ENCODE data around the gene TBC1D5. TPM values are rescaled to one million over a fixed set of nuclear protein-coding genes. Genes with fewer than 3 reads are reported as not detected.
"Not testable (repeated sequence)": the region's sequence is repeated elsewhere in the genome, so short reads cannot be mapped to it uniquely, and the experiment has no call there.

The TBC1D5 gene
- total RNA-seq, 1 experiment from 2014 or later = 38.3 TPM

DNA sequence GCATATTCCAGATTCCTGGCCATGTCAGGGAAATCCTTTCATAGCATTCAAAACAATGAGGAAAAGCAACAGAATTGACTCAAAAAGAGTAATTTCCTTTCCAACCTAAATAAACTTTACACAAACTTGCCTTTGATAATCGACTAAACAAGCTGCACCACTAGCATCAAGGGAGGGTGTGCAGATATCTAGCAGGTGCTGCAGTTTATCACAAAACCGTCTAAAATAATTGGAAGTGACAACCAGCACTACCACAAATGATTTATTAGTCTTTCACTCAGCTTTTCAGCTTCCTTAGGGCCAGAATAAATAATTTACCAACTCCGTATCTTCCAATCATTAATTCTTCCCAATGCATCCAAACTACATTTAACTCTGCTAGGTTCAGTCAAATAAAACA, 71.7 kb downstream of the TBC1D5 start:
- CTCF ChIA-PET = no interaction called here
- Mint-ChIP-seq H3K4me3 (ENCODE audit: low read depth, unreplicated experiment) (no peak overlapping the region), H3K9me3 (ENCODE audit: low read depth, unreplicated experiment) (no peaks in the 10 kb centered on the region), H3K27me3 (ENCODE audit: unreplicated experiment) (no peaks in the 10 kb centered on the region), H3K27ac (ENCODE audit: unreplicated experiment) (no peak overlapping the region), H3K36me3 (ENCODE audit: insufficient read depth, unreplicated experiment) (no peaks in the 10 kb centered on the region), H3K4me1 (ENCODE audit: low read depth, unreplicated experiment) (no peaks in the 10 kb centered on the region)
- intact Hi-C loops (cut with micrococcal nuclease; ENCODE audit: unreplicated experiment) = no loop called here
- no TSS peak for BruUV-seq (replicated peaks)
- TF ChIP-seq, protein P1, sequence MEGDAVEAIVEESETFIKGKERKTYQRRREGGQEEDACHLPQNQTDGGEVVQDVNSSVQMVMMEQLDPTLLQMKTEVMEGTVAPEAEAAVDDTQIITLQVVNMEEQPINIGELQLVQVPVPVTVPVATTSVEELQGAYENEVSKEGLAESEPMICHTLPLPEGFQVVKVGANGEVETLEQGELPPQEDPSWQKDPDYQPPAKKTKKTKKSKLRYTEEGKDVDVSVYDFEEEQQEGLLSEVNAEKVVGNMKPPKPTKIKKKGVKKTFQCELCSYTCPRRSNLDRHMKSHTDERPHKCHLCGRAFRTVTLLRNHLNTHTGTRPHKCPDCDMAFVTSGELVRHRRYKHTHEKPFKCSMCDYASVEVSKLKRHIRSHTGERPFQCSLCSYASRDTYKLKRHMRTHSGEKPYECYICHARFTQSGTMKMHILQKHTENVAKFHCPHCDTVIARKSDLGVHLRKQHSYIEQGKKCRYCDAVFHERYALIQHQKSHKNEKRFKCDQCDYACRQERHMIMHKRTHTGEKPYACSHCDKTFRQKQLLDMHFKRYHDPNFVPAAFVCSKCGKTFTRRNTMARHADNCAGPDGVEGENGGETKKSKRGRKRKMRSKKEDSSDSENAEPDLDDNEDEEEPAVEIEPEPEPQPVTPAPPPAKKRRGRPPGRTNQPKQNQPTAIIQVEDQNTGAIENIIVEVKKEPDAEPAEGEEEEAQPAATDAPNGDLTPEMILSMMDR (IDR thresholded peaks at IDR 0.05; ENCODE audit: unreplicated experiment) = no peak
- no peak for DNase-seq

DNA sequence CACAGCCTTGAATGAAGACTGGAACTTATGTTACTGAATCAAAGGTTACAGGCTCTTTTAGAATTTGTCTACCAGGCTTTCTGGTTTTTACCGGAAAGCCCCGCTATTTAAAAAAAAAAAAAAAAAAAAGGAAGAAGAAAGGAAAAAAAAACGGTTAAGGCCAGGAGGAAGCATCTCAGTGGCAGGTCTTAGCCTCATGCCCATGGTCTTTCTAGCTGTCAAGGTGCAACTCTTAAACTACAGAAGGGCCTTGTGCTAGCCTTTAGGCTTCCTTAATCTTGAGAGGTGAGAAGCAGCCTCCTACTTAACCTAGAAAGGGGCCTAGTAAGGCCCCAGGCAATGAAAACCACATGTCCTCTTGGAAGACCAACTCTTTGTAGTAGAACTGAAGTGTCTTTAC, 77.5 kb downstream of the TBC1D5 start:
- no peak overlapping the region for H3K27ac Mint-ChIP-seq (ENCODE audit: unreplicated experiment)
- TF ChIP-seq, protein P1 (IDR thresholded peaks at IDR 0.05; ENCODE audit: unreplicated experiment) = no peak
- CTCF ChIA-PET = no interaction called here

DNA sequence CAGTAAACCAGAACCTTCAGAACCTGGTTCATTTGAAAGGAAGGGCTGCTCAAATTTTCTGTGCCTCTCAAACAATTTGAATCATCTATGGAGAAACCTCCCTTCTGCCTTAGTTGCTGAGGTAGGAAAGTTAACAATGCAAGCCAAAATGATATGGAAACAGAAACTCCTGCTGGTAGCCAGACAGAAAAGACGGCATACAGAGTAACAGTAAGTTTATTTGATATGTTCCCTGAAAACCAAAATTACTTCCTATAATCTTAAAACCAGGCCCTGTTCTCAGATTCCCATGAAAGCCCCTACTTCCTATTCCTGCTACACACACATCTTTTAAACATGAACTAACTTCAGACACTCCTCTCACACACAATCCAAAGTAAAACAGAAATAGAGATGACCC, 86.2 kb downstream of the TBC1D5 start:
- Mint-ChIP-seq H3K27me3 (ENCODE audit: unreplicated experiment) (no peaks in the 10 kb centered on the region), H3K9me3 (ENCODE audit: low read depth, unreplicated experiment) (no peaks in the 10 kb centered on the region), H3K27ac (ENCODE audit: unreplicated experiment) (no peak overlapping the region), H3K36me3 (ENCODE audit: insufficient read depth, unreplicated experiment) (no peaks in the 10 kb centered on the region), H3K4me3 (ENCODE audit: low read depth, unreplicated experiment) (no peak overlapping the region), H3K4me1 (ENCODE audit: low read depth, unreplicated experiment) (no peaks in the 10 kb centered on the region)
- CTCF ChIA-PET = no interaction called here
- BruUV-seq (replicated peaks) = no TSS peak
- no peak for DNase-seq
- TF ChIP-seq, protein P1 (IDR thresholded peaks at IDR 0.05; ENCODE audit: unreplicated experiment) = no peak
- intact Hi-C loops (cut with micrococcal nuclease; ENCODE audit: unreplicated experiment) = no loop called here

More for the DNA sequence above, 77.5 kb downstream of the TBC1D5 start:
- Mint-ChIP-seq H3K9me3 (ENCODE audit: low read depth, unreplicated experiment) (no peaks in the 10 kb centered on the region), H3K36me3 (ENCODE audit: insufficient read depth, unreplicated experiment) (no peaks in the 10 kb centered on the region), H3K4me3 (ENCODE audit: low read depth, unreplicated experiment) (no peak overlapping the region), H3K27me3 (ENCODE audit: unreplicated experiment) (no peaks in the 10 kb centered on the region), H3K4me1 (ENCODE audit: low read depth, unreplicated experiment) (no peaks in the 10 kb centered on the region)
- intact Hi-C loops (cut with micrococcal nuclease; ENCODE audit: unreplicated experiment) = no loop called here
- DNase-seq = no peak
- BruUV-seq (replicated peaks) = no TSS peak

DNA sequence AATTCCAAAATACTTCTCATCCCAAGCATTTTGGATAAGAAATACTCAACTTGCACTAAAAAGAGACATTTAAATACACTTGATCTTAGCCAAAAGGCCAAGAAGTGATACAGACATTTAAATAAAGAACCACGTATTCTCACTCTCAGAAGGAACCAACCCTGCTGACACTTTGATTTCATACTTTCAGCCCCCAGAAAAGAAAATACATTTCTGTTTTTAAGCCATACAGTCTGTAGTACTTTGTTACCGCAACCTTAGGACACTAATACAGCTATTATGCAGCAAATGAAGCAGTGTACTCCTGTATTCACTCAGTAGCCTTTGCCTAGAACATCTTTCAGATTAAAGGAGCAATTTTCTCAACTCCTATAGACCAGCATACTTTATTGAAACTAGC, 86.7 kb downstream of the TBC1D5 start:
- no TSS peak for BruUV-seq (replicated peaks)
- H3K36me3 Mint-ChIP-seq (ENCODE audit: insufficient read depth, unreplicated experiment) = no peaks in the 10 kb centered on the region
- H3K9me3 Mint-ChIP-seq (ENCODE audit: low read depth, unreplicated experiment) = no peaks in the 10 kb centered on the region
- DNase-seq = no peak
- CTCF ChIA-PET = no interaction called here
- H3K27ac Mint-ChIP-seq (ENCODE audit: unreplicated experiment) = no peak overlapping the region
- intact Hi-C loops (cut with micrococcal nuclease; ENCODE audit: unreplicated experiment) = no loop called here
- no peaks in the 10 kb centered on the region for H3K4me1 Mint-ChIP-seq (ENCODE audit: low read depth, unreplicated experiment)
- no peaks in the 10 kb centered on the region for H3K27me3 Mint-ChIP-seq (ENCODE audit: unreplicated experiment)
- H3K4me3 Mint-ChIP-seq (ENCODE audit: low read depth, unreplicated experiment) = no peak overlapping the region
- TF ChIP-seq, protein P1 (IDR thresholded peaks at IDR 0.05; ENCODE audit: unreplicated experiment) = no peak

DNA sequence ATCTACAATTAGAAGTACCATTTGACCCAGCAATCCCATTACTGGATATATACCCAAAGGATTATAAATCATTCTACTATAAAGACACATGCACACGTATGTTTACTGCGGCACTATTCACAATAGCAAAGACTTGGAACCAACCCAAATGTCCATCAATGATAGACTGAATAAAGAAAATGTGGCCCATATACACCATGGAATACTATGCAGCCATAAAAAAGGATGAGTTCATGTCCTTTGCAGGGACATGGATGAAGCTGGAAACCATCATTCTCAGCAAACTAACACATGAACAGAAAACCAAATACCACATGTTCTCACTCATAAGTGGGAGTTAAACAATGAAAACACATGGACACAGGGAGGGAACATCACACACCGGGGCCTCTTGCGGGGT, 92.7 kb downstream of the TBC1D5 start:
- H3K27me3 Mint-ChIP-seq (ENCODE audit: unreplicated experiment); H3K4me1 Mint-ChIP-seq (ENCODE audit: low read depth, unreplicated experiment); DNase-seq; H3K9me3 Mint-ChIP-seq (ENCODE audit: low read depth, unreplicated experiment); H3K4me3 Mint-ChIP-seq (ENCODE audit: low read depth, unreplicated experiment); BruUV-seq (replicated peaks); H3K36me3 Mint-ChIP-seq (ENCODE audit: insufficient read depth, unreplicated experiment); H3K27ac Mint-ChIP-seq (ENCODE audit: unreplicated experiment); CTCF ChIA-PET: not testable (repeated sequence)
- intact Hi-C loops (cut with micrococcal nuclease; ENCODE audit: unreplicated experiment) = loop anchor here (5.0 kb wide), 1 partner anchor 93 kb away; the partner anchor contains the start of gene TBC1D5

DNA sequence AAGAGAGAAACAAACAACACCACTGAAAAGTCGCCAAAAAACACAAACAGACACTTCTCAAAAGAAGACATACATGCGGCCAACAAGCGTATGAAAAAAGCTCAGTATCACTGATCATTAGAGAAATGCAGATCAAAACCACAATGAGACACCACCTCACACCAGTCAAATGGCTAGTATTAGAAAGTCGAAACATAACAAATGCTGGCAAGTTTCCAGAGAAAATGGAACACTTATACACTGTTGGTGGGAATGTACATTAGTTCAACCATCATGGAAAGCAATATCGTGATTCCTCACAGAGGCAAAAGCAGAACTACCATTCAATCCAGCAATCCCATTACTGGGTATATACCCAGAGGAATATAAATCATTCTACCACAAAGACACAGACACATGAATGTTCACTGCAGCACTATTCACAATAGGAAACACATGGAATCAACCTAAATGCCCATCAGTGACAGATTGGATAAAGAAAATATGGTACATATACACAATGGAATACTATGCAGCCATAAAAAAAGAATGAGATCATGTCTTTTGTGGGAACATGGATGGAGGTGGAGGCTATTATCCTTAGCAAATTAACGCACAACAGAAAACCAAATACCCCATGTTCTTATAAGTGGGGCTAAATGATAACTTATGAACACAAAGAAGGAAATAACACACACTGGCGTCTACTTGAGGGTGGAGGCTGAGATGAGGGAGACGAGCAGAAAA, 93.6 kb downstream of the TBC1D5 start:
- H3K4me3 Mint-ChIP-seq (ENCODE audit: low read depth, unreplicated experiment); H3K27ac Mint-ChIP-seq (ENCODE audit: unreplicated experiment); BruUV-seq (replicated peaks); CTCF ChIA-PET; H3K36me3 Mint-ChIP-seq (ENCODE audit: insufficient read depth, unreplicated experiment); H3K27me3 Mint-ChIP-seq (ENCODE audit: unreplicated experiment); H3K9me3 Mint-ChIP-seq (ENCODE audit: low read depth, unreplicated experiment); H3K4me1 Mint-ChIP-seq (ENCODE audit: low read depth, unreplicated experiment); DNase-seq: not testable (repeated sequence)
- intact Hi-C loops (cut with micrococcal nuclease; ENCODE audit: unreplicated experiment) = loop anchor here (5.0 kb wide), 1 partner anchor 94 kb away; the partner anchor contains the start of gene TBC1D5

Measured in Calu3 (cell line).